PC-9 (cell line): Measurements from ENCODE around the gene CBFB. TPM values are rescaled to one million over a fixed set of nuclear protein-coding genes. Genes with fewer than 3 reads are reported as not detected.

Source experiments
- BruUV-seq: library from RNA; stranded (reverse); fragments of 400-500 nt; replicated peaks from 2 replicates; lab custom pipeline; 2021; lab: Mats Ljungman, UMichigan
- CTCF ChIA-PET: fragments of 300-600 bp; sonication (Branson Sonifier 250); formaldehyde crosslinking; loops from one replicate; lab custom pipeline; 2022; ENCODE audit warnings: antibody characterized with exemption; lab: Charles Lee
- POLR2A ChIA-PET: fragments of 300-600 bp; sonication (Branson Sonifier 250); formaldehyde crosslinking; loops from one replicate; lab custom pipeline; 2022; ENCODE audit warnings: antibody characterized with exemption; ENCODE audit not compliant: unreplicated experiment; lab: Charles Lee
- DNase-seq, 2 experiments: peaks; one replicate each; pipeline versions ENCODE4 v3.0.0 to v3.0.0-alpha.2; 2015 to 2022; ENCODE audit warnings: mixed read lengths in 1 of 2
- H2AFZ ChIP-seq: fragments of 200-600 bp; sonication (generic); 2 replicates; pipeline ENCODE4 v1.8.1; 2017; ENCODE audit warnings: antibody characterized with exemption
- H3F3A ChIP-seq: fragments of 200-600 bp; sonication (generic); 2 replicates; pipeline ENCODE4 v1.8.1; 2017; ENCODE audit warnings: antibody characterized with exemption, mild to moderate bottlenecking, low read depth; ENCODE audit not compliant: insufficient read depth
- H3K27ac ChIP-seq: fragments of 200-600 bp; sonication (generic); 2 replicates; pipeline ENCODE4 v1.6.1; 2016; ENCODE audit warnings: mixed run types
- H3K27me3 ChIP-seq: fragments of 200-600 bp; sonication (generic); 2 replicates; pipeline ENCODE4 v1.6.1; 2016; ENCODE audit warnings: low read depth, mixed run types; ENCODE audit not compliant: insufficient read depth
- H3K36me3 ChIP-seq: fragments of 200-600 bp; sonication (generic); 2 replicates; pipeline ENCODE4 v1.6.1; 2016; ENCODE audit warnings: low read depth, mixed run types
- H3K4me1 ChIP-seq: fragments of 200-600 bp; sonication (generic); replicated peaks from 2 replicates; pipeline ENCODE4 v1.6.1; 2016; ENCODE audit warnings: mixed run types; ENCODE audit not compliant: insufficient read depth
- H3K4me2 ChIP-seq: fragments of 200-600 bp; sonication (generic); 2 replicates; pipeline ENCODE4 v1.6.1; 2017; ENCODE audit warnings: mixed run types
- H3K4me3 ChIP-seq: fragments of 200-600 bp; sonication (generic); 2 replicates; pipeline ENCODE4 v1.6.1; 2016; ENCODE audit warnings: mixed run types
- H3K79me2 ChIP-seq: fragments of 200-600 bp; sonication (generic); 2 replicates; pipeline ENCODE4 v1.6.1; 2017; ENCODE audit warnings: low read depth, mixed run types
- H3K9me2 ChIP-seq: fragments of 200-600 bp; sonication (generic); 2 replicates; pipeline ENCODE4 v1.8.1; 2017; ENCODE audit warnings: mild to moderate bottlenecking; ENCODE audit not compliant: insufficient read depth
- H3K9me3 ChIP-seq: fragments of 200-600 bp; sonication (generic); 2 replicates; pipeline ENCODE4 v1.8.1; 2016; ENCODE audit warnings: low read depth; ENCODE audit not compliant: insufficient read depth
- H4K20me1 ChIP-seq: fragments of 200-600 bp; sonication (generic); 2 replicates; pipeline ENCODE4 v1.8.1; 2017; ENCODE audit not compliant: insufficient read depth
- CTCF ChIP-seq: fragments of 200-600 bp; sonication (generic); conservative IDR thresholded peaks from 2 replicates; pipeline ENCODE4 v1.6.1; 2017; ENCODE audit warnings: mixed run types, antibody characterized with exemption, mild to moderate bottlenecking, moderate library complexity
- EZH2 ChIP-seq: fragments of 200-600 bp; sonication (generic); IDR thresholded peaks from 2 replicates; pipeline ENCODE4 v1.8.0; 2017; ENCODE audit warnings: antibody characterized with exemption, low read depth
- intact Hi-C: fragments of 100-400 bp; cut with micrococcal nuclease; formaldehyde crosslinking; loops from one replicate; pipeline ENCODE4 v1.10.0; 2022; ENCODE audit not compliant: unreplicated experiment
- total RNA-seq: library from RNA; stranded (reverse); gene quantifications from 2 replicates; pipeline ENCODE4 v1.2.3, GENCODE V29; 2021

CBFB gene
- total RNA-seq, 1 experiment from 2014 or later = 63.3 TPM

GRCh38 chr16:67001726-67002125 is 27.2 kb upstream of the CBFB start:
- BruUV-seq = no TSS peak
- Histone ChIP-seq H3K4me2 (no peak overlapping the region), H3K4me3 (no peak overlapping the region), H3K9me2 (no peaks in the 10 kb centered on the region), H3K4me1 (no peaks in the 10 kb centered on the region), H4K20me1 (no peaks in the 10 kb centered on the region), H3K9me3 (no peaks in the 10 kb centered on the region), H2AFZ (no peak overlapping the region), H3K27me3 (0 out of 2 replicates have a peak, but pooled peaks cover 8% of the 10 kb centered on the region), H3K27ac (no peak overlapping the region), H3K36me3 (no peaks in the 10 kb centered on the region), H3F3A (no peaks in the 10 kb centered on the region), H3K79me2 (no peaks in the 10 kb centered on the region)
- TF ChIP-seq EZH2 = no peak
- no peak for TF ChIP-seq CTCF
- intact Hi-C loops = no loop called here
- CTCF ChIA-PET = interaction anchor here (0.6 kb wide), 1 partner anchor 27 kb away, joined by 3 read pairs; no protein-coding TSS in a partner anchor
- POLR2A ChIA-PET = no interaction called here
- DNase-seq = no peak

GRCh38 chr16:67006930-67007658 is 21.9 kb upstream of the CBFB start:
- H3K4me3 ChIP-seq = no peak overlapping the region
- H4K20me1 ChIP-seq = no peaks in the 10 kb centered on the region
- DNase-seq = peak in 1 of 2 experiments; percentile 14
- no peaks in the 10 kb centered on the region for H3K9me3 ChIP-seq
- no TSS peak for BruUV-seq
- ChIA-PET CTCF (no interaction called here), POLR2A (interaction anchor here (0.6 kb wide), 2 partner anchors 28 to 72 kb away, joined by 3 to 4 read pairs; no protein-coding TSS in a partner anchor)
- H3K79me2 ChIP-seq = no peaks in the 10 kb centered on the region
- H3F3A ChIP-seq = no peaks in the 10 kb centered on the region
- H3K9me2 ChIP-seq = no peaks in the 10 kb centered on the region
- H3K4me1 ChIP-seq = no peaks in the 10 kb centered on the region; the same call in 1 of the 2 replicates
- H3K36me3 ChIP-seq = no peaks in the 10 kb centered on the region
- intact Hi-C loops = no loop called here
- H3K4me2 ChIP-seq = no peak overlapping the region
- H2AFZ ChIP-seq = no peak overlapping the region
- TF ChIP-seq CTCF (no peak), EZH2 (no peak)
- H3K27me3 ChIP-seq = no peaks in the 10 kb centered on the region
- H3K27ac ChIP-seq = no peak overlapping the region

GRCh38 chr16:67009158-67009557 is 19.8 kb upstream of the CBFB start:
- CTCF ChIA-PET = no interaction called here
- H3K4me1 ChIP-seq = no peaks in the 10 kb centered on the region; the same call in 1 of the 2 replicates
- H4K20me1 ChIP-seq = no peaks in the 10 kb centered on the region
- H3K4me2 ChIP-seq = no peak overlapping the region
- intact Hi-C loops = no loop called here
- no peak overlapping the region for H2AFZ ChIP-seq
- H3K4me3 ChIP-seq = no peak overlapping the region
- no peaks in the 10 kb centered on the region for H3K79me2 ChIP-seq
- no peak for DNase-seq
- H3K9me3 ChIP-seq = no peaks in the 10 kb centered on the region
- H3K27me3 ChIP-seq = peaks cover 12% of the 10 kb centered on the region
- no peak overlapping the region for H3K27ac ChIP-seq
- POLR2A ChIA-PET = no interaction called here
- no peaks in the 10 kb centered on the region for H3F3A ChIP-seq
- TF ChIP-seq CTCF = no peak
- TF ChIP-seq EZH2 = no peak
- no TSS peak for BruUV-seq
- no peaks in the 10 kb centered on the region for H3K9me2 ChIP-seq
- no peaks in the 10 kb centered on the region for H3K36me3 ChIP-seq
